Testis (tissue), 3 donors: ENCODE results near the gene TESK2. TPM values are rescaled to one million over a fixed set of nuclear protein-coding genes. Genes with fewer than 3 reads are reported as not detected.

ENCODE experiments used
- DNase-seq: peaks from one replicate; pipeline ENCODE4 v3.0.0-alpha.2; 2019
- H3K27ac ChIP-seq, 2 donors: fragments of 200-600 bp; sonication (generic); one replicate each; pipeline ENCODE4 v1.5.1; 2019
- H3K27me3 ChIP-seq: fragments of 200-600 bp; sonication (generic); one replicate; pipeline ENCODE4 v1.5.1; 2019
- H3K36me3 ChIP-seq: fragments of 200-600 bp; sonication (generic); one replicate; pipeline ENCODE4 v1.5.1; 2017; ENCODE audit warnings: low read depth; ENCODE audit errors: missing control alignments
- H3K4me1 ChIP-seq: fragments of 200-600 bp; sonication (generic); one replicate; pipeline ENCODE4 v1.5.1; 2019
- H3K4me3 ChIP-seq, 2 donors: fragments of 200-600 bp; sonication (generic); one replicate each; pipeline ENCODE4 v1.5.1; 2017 to 2019
- H3K9me3 ChIP-seq: fragments of 200-600 bp; sonication (generic); one replicate; pipeline ENCODE4 v1.5.1; 2017
- CTCF ChIP-seq, 3 experiments: fragments of 450-650 bp in 2 of 3; fragments of 200-600 bp in 1 of 3; sonication (generic) in 1 of 3; IDR thresholded peaks; one replicate each; pipeline ENCODE4 v1.5.1; 2016 to 2019; ENCODE audit warnings: antibody characterized with exemption in 3 of 3, mild to moderate bottlenecking in 2 of 3, moderate library complexity in 1 of 3
- POLR2A ChIP-seq: fragments of 450-650 bp; IDR thresholded peaks from one replicate; pipeline ENCODE4 v1.6.1; 2017; ENCODE audit warnings: antibody characterized with exemption, mild to moderate bottlenecking, moderate library complexity
- WGBS, 2 donors: methylation state at CpG; one replicate each; pipeline ENCODE4 v1.1.5; 2018; 5-methylcytosine and 5-hydroxymethylcytosine counted together
- intact Hi-C: fragments of 100-400 bp; cut with DNase I; formaldehyde crosslinking; loops from one replicate; pipeline ENCODE4 v1.15.1; 2023; ENCODE audit warnings: low total_unique reads
- polyA plus RNA-seq: library from polyadenylated mRNA; stranded (reverse); fragments of 350-450 nt; fragmentation: Illumina TruSeq; extraction: RNeasy Lipid Tissue Mini Kit (QIAGEN cat#74804); gene quantifications from one replicate; pipeline ENCODE4 v1.2.3, GENCODE V29; 2014; ENCODE audit warnings: low read depth, low replicate concordance; ENCODE audit not compliant: insufficient read depth
- total RNA-seq, 2 donors: library from RNA; depleted of rRNA; stranded (reverse); fragments of >200 nt; gene quantifications; one replicate each; pipeline ENCODE4 v1.2.3, GENCODE V29; 2016

The TESK2 gene
- total and polyA plus RNA-seq, 3 donors from 2014 or later = 14.3 to 22.7 (median 20.9) TPM

GRCh38 chr1:45381243-45381642 lies 109.7 kb downstream of the TESK2 start:
- H3K4me1 ChIP-seq = no peaks in the 10 kb centered on the region
- no peak for TF ChIP-seq POLR2A
- no peak for TF ChIP-seq CTCF (IDR thresholded peaks at IDR 0.05)
- no peaks in the 10 kb centered on the region for H3K36me3 ChIP-seq
- H3K27me3 ChIP-seq = no peaks in the 10 kb centered on the region
- no peaks in the 10 kb centered on the region for H3K9me3 ChIP-seq
- intact Hi-C loops = no loop called here
- 91 to 92% methylated on average over 2 of the region's 2 CpGs for WGBS, 2 donors
- H3K4me3 ChIP-seq = no peak overlapping the region
- no peak for DNase-seq
- H3K27ac ChIP-seq = no peak overlapping the region

- no peak for TF ChIP-seq CTCF (IDR thresholded peaks at IDR 0.05)
- TF ChIP-seq POLR2A = no peak
- 90 to 96% methylated on average over 1 of the region's 1 CpG for WGBS, 2 donors
- intact Hi-C loops = no loop called here
- Histone ChIP-seq H3K9me3 (no peaks in the 10 kb centered on the region), H3K4me3 (no peak overlapping the region), H3K27me3 (no peaks in the 10 kb centered on the region), H3K4me1 (no peaks in the 10 kb centered on the region), H3K27ac (no peak overlapping the region), H3K36me3 (no peaks in the 10 kb centered on the region)
- DNase-seq = no peak
These were observed 110.2 kb downstream of the TESK2 start for GRCh38 chr1:45380730-45381129.

GRCh38 chr1:45380125-45380524 lies 110.8 kb downstream of the TESK2 start:
- Histone ChIP-seq H3K27ac (no peak overlapping the region), H3K4me1 (peaks cover 5% of the 10 kb centered on the region), H3K36me3 (no peaks in the 10 kb centered on the region), H3K27me3 (no peaks in the 10 kb centered on the region), H3K4me3 (no peak overlapping the region), H3K9me3 (no peaks in the 10 kb centered on the region)
- DNase-seq = no peak
- 92 to 93% methylated on average over 4 of the region's 4 CpGs for WGBS, 2 donors
- no peak for TF ChIP-seq POLR2A
- no peak for TF ChIP-seq CTCF (IDR thresholded peaks at IDR 0.05)
- intact Hi-C loops = no loop called here

DNA sequence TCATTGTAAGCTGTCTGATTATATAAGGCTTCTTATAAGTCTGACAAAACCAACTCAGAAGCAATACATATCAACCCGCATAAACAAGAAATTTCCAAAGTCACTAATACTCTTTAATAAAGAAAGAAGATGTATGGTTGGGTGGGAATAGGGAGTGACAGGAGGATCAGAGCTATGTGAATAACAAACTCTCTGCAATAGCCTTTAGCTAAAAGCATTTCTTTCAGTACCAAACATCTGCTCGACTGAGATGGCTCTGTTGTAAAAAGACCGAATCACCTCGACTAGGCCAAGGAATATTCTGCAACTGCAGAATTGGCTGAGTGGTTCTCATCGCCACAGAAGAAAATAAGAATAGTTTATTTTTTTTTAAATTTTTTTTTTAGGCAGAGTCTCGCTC lies 111.4 kb downstream of the TESK2 start:
- H3K27me3 ChIP-seq = no peaks in the 10 kb centered on the region
- TF ChIP-seq POLR2A = no peak
- no peak for TF ChIP-seq CTCF (IDR thresholded peaks at IDR 0.05)
- peaks cover 5% of the 10 kb centered on the region for H3K4me1 ChIP-seq
- WGBS, 2 donors = 90% methylated on average over 6 of the region's 6 CpGs
- DNase-seq = no peak
- H3K27ac ChIP-seq = no peak overlapping the region
- H3K9me3 ChIP-seq = no peaks in the 10 kb centered on the region
- intact Hi-C loops = no loop called here
- H3K4me3 ChIP-seq = no peak overlapping the region
- no peaks in the 10 kb centered on the region for H3K36me3 ChIP-seq

- Histone ChIP-seq H3K36me3 (no peaks in the 10 kb centered on the region), H3K27me3 (no peaks in the 10 kb centered on the region), H3K4me3 (no peak overlapping the region), H3K9me3 (no peaks in the 10 kb centered on the region), H3K4me1 (peaks cover 14% of the 10 kb centered on the region), H3K27ac (no peak overlapping the region)
- intact Hi-C loops = no loop called here
- no peak for DNase-seq
- TF ChIP-seq CTCF (IDR thresholded peaks at IDR 0.05) (no peak), POLR2A (no peak)
These were observed 112.8 kb downstream of the TESK2 start for GRCh38 chr1:45378184-45378583.
